Caco-2 (cell line): ENCODE data around the gene NUTM2B. TPM values are rescaled to one million over a fixed set of nuclear protein-coding genes. Genes with fewer than 3 reads are reported as not detected.
"Not testable (repeated sequence)": the region's sequence is repeated elsewhere in the genome, so short reads cannot be mapped to it uniquely, and the experiment has no call there.

ENCODE experiments used
- Bru-seq: library from RNA; stranded (reverse); fragments of 400-500 nt; gene quantifications from one replicate; lab custom pipeline; 2021; lab: Mats Ljungman, UMichigan
- BruChase-seq, 2 experiments: library from RNA; stranded (reverse); fragments of 400-500 nt; gene quantifications; one replicate each; lab custom pipeline; 2021; lab: Mats Ljungman, UMichigan
- BruUV-seq: library from RNA; stranded (reverse); fragments of 400-500 nt; replicated peaks from 2 replicates; lab custom pipeline; 2021; lab: Mats Ljungman, UMichigan
- CTCF ChIA-PET: fragments of 300-600 bp; sonication (Branson Sonifier 250); formaldehyde crosslinking; loops from one replicate; lab custom pipeline; 2022; ENCODE audit warnings: antibody characterized with exemption; lab: Charles Lee
- POLR2A ChIA-PET: fragments of 300-600 bp; sonication (Branson Sonifier 250); formaldehyde crosslinking; loops from one replicate; lab custom pipeline; 2022; ENCODE audit warnings: antibody characterized with exemption; lab: Charles Lee
- DNase-seq, 2 experiments: peaks; one replicate each; pipeline versions ENCODE4 v3.0.0 to v3.0.0-alpha.2; 2020 to 2022
- H3K27me3 ChIP-seq: replicated peaks from 2 replicates; pipeline ENCODE4 v1.6.0; 2011; ENCODE audit warnings: low read length; ENCODE audit not compliant: control insufficient read depth, insufficient read depth
- H3K36me3 ChIP-seq: 2 replicates; pipeline ENCODE4 v1.5.1; 2011; ENCODE audit warnings: low read length; ENCODE audit not compliant: control insufficient read depth, insufficient read depth
- H3K4me1 ChIP-seq: fragments of 250-450 bp; sonication (Bioruptor Pico); 2 replicates; pipeline ENCODE4 v1.5.1; 2020; ENCODE audit warnings: mild to moderate bottlenecking
- H3K4me3 ChIP-seq: 2 replicates; pipeline ENCODE4 v1.5.1; 2011; ENCODE audit warnings: low read depth, mild to moderate bottlenecking, control low read depth, low read length
- H3K9me3 ChIP-seq: fragments of 250-450 bp; sonication (Bioruptor Pico); 2 replicates; pipeline ENCODE4 v1.5.1; 2020; ENCODE audit warnings: mild to moderate bottlenecking, moderate library complexity
- H3K27ac Mint-ChIP-seq: one replicate; pipeline ENCODE4 v1.8.0; 2022; ENCODE audit warnings: mixed read lengths; ENCODE audit not compliant: unreplicated experiment
- H3K27me3 Mint-ChIP-seq: one replicate; pipeline ENCODE4 v1.8.0; 2022; ENCODE audit warnings: mixed read lengths; ENCODE audit not compliant: insufficient read depth, unreplicated experiment
- H3K36me3 Mint-ChIP-seq: one replicate; pipeline ENCODE4 v1.8.0; 2022; ENCODE audit warnings: mild to moderate bottlenecking, mixed read lengths; ENCODE audit not compliant: insufficient read depth, unreplicated experiment
- H3K4me1 Mint-ChIP-seq: one replicate; pipeline ENCODE4 v1.8.0; 2022; ENCODE audit warnings: low read depth, mixed read lengths; ENCODE audit not compliant: unreplicated experiment
- H3K4me3 Mint-ChIP-seq: one replicate; pipeline ENCODE4 v1.8.0; 2022; ENCODE audit warnings: mild to moderate bottlenecking, moderate library complexity, mixed read lengths; ENCODE audit not compliant: unreplicated experiment
- H3K9me3 Mint-ChIP-seq: one replicate; pipeline ENCODE4 v1.8.0; 2022; ENCODE audit warnings: mixed read lengths; ENCODE audit not compliant: unreplicated experiment
- intact Hi-C: fragments of 100-400 bp; cut with micrococcal nuclease; formaldehyde crosslinking; loops from one replicate; pipeline ENCODE4 v1.10.0; 2022; ENCODE audit not compliant: unreplicated experiment
- long read RNA-seq: library from polyadenylated mRNA; stranded (forward); transcript quantifications from one replicate; pipeline ENCODE4 v2.0.0, GENCODE V29; 2022
- total RNA-seq: library from RNA; stranded (reverse); gene quantifications from 2 replicates; pipeline ENCODE4 v1.2.3, GENCODE V29; 2022

The NUTM2B gene, protein sequence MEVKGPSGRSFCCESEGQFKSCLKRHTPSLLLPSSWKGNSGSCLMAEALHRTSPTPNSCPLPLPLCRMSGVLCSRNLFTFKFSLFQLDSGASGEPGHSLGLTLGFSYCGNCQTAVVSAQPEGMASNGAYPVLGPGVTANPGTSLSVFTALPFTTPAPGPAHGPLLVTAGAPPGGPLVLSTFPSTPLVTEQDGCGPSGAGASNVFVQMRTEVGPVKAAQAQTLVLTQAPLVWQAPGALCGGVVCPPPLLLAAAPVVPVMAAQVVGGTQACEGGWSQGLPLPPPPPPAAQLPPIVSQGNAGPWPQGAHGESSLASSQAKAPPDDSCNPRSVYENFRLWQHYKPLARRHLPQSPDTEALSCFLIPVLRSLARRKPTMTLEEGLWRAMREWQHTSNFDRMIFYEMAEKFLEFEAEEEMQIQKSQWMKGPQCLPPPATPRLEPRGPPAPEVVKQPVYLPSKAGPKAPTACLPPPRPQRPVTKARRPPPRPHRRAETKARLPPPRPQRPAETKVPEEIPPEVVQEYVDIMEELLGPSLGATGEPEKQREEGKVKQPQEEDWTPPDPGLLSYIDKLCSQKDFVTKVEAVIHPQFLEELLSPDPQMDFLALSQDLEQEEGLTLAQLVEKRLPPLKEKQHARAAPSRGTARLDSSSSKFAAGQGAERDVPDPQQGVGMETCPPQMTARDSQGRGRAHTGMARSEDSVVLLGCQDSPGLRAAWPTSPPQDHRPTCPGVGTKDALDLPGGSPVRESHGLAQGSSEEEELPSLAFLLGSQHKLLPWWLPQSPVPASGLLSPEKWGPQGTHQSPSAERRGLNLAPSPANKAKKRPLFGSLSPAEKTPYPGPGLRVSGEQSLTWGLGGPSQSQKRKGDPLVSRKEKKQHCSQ
- total RNA-seq (0.26 and 0.57 TPM in 2 replicates), Bru-seq, nascent RNA (percentile 14 among the genes with signal in this experiment), BruChase-seq, experiment 1, labeled RNA remaining after a 2-hour chase (percentile 18 among the genes with signal in this experiment), BruChase-seq, experiment 2, labeled RNA remaining after a 6-hour chase (percentile 26 among the genes with signal in this experiment)
- long read RNA-seq, result 0 reads

DNA sequence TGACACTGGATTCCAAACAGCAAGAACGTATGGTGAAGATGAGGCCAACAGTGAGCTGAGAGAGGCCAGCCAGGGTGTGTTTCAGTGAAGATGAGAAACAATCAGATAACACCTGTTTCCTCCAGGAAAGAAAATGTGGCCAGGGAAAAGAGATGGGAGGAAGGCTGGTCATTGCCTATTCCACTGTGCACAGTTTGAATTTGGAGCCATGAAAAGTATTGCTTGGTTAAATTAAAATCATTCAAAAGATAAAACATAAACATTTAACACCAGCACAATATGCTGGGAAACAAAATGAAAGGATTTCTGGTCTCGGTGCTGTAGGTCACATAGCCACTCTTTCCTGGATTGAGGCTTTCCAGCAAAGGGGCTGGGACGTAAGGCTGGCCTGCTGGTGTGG, at the start of gene NUTM2B:
TSS of gene NUTM2B (plus strand) at position 301 of the 400 bp plus-strand sequence. CDS start 383 bp downstream, outside the sequence.
- not testable (repeated sequence) for H3K36me3 ChIP-seq, BruUV-seq, H3K4me3 Mint-ChIP-seq

DNA sequence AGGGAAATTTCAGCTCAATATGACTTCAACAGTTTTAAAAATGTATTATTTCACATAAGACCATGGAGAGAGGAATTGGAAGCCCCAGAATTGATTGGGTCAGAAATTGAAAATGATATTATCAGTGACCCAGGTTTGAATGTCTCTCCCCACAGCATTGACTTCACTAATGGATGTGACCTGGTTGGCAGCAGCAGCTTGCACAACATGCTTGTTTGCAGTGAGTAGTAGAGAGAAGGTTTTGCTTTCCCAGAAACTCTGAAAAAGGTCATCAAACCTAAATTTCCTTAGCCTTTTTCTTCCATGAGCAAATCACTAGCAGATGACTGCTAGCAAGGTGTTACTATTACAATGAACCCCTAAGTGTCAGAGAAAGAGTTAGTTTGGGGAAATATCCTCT, 39.7 kb upstream of the NUTM2B start:
- DNase-seq, H3K36me3 Mint-ChIP-seq, CTCF ChIA-PET, H3K9me3 Mint-ChIP-seq, POLR2A ChIA-PET, BruUV-seq, H3K27me3 Mint-ChIP-seq, H3K27ac Mint-ChIP-seq, H3K36me3 ChIP-seq, H3K27me3 ChIP-seq, H3K4me3 ChIP-seq, intact Hi-C loops, H3K4me1 Mint-ChIP-seq, H3K4me1 ChIP-seq, H3K9me3 ChIP-seq, H3K4me3 Mint-ChIP-seq: not testable (repeated sequence)

More for the DNA sequence above, at the start of gene NUTM2B:
- H3K4me1 Mint-ChIP-seq, intact Hi-C loops, H3K27ac Mint-ChIP-seq, H3K9me3 ChIP-seq, H3K4me3 ChIP-seq, H3K4me1 ChIP-seq, CTCF ChIA-PET, H3K27me3 Mint-ChIP-seq, H3K9me3 Mint-ChIP-seq, H3K27me3 ChIP-seq, DNase-seq, H3K36me3 Mint-ChIP-seq, POLR2A ChIA-PET: not testable (repeated sequence)

DNA sequence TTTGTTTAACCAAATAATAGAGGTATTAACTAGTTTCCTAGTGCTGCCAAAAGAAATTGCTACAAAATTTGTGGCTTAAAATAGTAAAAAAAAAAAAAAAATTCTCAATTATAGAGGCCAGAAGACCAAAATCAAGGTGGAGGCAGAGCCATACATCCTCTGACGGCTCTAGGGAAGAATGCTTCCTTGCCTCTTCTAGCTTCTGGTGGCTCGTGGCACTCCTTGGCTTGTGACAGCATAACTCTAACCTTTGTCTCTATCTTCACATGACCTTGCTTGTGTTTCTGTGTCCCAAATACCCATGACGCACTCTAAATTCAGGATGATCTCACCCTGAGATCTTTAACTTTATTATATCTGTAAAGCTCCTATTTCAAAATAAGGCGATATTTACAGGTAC, 38.3 kb upstream of the NUTM2B start:
- CTCF ChIA-PET, H3K27me3 ChIP-seq, H3K4me3 ChIP-seq, H3K36me3 Mint-ChIP-seq, H3K4me3 Mint-ChIP-seq, intact Hi-C loops, POLR2A ChIA-PET, H3K27me3 Mint-ChIP-seq, H3K4me1 Mint-ChIP-seq, BruUV-seq, H3K27ac Mint-ChIP-seq, H3K9me3 ChIP-seq, H3K36me3 ChIP-seq, H3K9me3 Mint-ChIP-seq, DNase-seq, H3K4me1 ChIP-seq: not testable (repeated sequence)

DNA sequence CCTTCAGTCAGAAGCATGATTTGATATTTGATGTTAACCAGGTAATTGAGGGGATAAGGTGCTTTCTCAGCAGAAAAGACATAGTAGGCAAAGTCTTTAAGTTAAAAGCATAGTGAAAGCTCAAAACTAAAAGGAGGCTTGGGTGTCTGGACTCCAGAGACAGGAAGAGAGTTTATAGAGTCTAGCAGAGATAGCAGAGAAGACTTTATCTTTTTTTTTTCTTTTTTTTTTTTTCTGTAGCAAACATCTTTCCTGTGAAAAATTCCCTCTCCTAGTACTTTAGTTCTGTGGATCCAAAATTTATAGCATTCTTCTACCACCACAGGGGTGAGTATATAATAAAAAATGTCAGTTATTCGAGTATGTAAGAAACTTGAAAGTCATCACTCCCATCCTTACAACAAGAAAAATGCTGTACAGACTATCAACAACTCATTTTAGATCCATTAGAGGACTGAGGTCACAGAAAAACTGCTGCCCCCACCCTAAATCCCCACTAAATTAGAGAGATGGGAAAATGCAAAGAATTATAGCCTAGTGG, 33.7 kb upstream of the NUTM2B start:
- H3K27me3 ChIP-seq, POLR2A ChIA-PET, intact Hi-C loops, H3K36me3 ChIP-seq, H3K4me3 Mint-ChIP-seq, H3K27ac Mint-ChIP-seq, H3K36me3 Mint-ChIP-seq, H3K4me1 ChIP-seq, H3K4me1 Mint-ChIP-seq, H3K27me3 Mint-ChIP-seq, CTCF ChIA-PET, H3K9me3 ChIP-seq, H3K4me3 ChIP-seq, H3K9me3 Mint-ChIP-seq, BruUV-seq, DNase-seq: not testable (repeated sequence)

DNA sequence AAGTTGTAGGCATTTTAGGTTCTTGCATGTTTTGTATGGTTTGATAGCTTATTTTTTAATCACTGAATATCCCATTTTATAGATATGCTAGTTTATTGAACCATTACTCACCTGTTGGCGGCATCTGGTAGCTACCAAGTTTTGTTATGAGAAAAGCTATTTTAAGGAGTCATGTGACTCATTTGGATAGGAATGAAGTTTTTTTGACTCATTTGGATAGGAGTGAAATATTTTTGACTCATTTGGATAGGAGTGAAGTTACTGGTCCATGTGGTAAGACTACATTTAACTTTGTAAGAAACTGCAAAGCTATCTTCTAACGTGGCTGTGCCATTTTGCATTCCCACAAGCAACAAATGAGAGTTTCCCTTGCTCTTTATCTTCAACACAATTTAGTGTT, 28.1 kb upstream of the NUTM2B start:
- H3K4me3 ChIP-seq, H3K9me3 ChIP-seq, CTCF ChIA-PET, POLR2A ChIA-PET, H3K9me3 Mint-ChIP-seq, H3K27me3 Mint-ChIP-seq, H3K27me3 ChIP-seq, intact Hi-C loops, H3K4me3 Mint-ChIP-seq, H3K36me3 ChIP-seq, H3K4me1 Mint-ChIP-seq, DNase-seq, H3K4me1 ChIP-seq, H3K36me3 Mint-ChIP-seq, BruUV-seq, H3K27ac Mint-ChIP-seq: not testable (repeated sequence)

DNA sequence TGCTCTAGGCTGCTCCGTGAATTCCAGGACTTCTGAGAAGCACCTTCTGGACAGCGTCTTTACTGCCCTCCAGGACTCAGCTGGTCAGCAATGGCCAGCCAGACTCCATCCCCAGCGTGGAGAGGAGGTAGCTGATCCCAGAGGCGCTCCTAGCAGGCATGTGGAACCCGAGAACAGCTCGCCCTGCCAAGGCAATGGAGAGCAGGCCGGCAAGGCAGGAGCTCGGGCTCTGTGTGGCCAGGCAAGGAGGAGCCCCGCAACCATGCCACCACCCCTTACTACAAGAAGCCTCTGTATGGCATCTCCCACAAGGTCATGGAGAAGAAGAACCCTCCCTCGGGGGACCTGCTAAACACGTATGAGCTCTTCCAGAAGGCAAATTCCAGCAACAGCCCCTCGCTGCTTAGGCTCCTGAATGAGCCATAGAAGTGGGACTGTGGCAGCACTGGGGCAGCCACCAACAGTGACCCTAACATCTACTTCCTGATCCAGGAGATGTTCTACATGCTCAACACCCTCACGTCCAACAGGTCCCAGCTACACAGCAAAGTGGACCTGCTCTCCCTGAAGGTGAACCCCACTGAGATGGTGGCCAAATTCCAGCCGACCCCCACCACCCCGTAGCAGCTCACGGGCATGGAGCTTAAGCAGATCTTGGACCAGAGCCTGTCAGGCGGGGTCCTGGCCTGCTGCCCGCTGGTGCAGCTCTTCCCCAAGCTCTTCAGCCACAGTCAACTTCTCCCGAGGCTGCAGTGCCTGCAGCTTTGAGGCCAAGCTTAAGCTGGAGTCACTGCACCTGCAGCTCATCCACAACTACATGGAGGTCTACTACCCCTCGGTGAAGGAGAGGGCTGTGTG, 19.8 kb upstream of the NUTM2B start:
- H3K36me3 ChIP-seq, H3K4me3 ChIP-seq, H3K27ac Mint-ChIP-seq, H3K4me1 ChIP-seq, H3K36me3 Mint-ChIP-seq, H3K27me3 ChIP-seq, H3K9me3 ChIP-seq, intact Hi-C loops, POLR2A ChIA-PET, H3K27me3 Mint-ChIP-seq, H3K4me3 Mint-ChIP-seq, H3K4me1 Mint-ChIP-seq, CTCF ChIA-PET, H3K9me3 Mint-ChIP-seq, BruUV-seq, DNase-seq: not testable (repeated sequence)
